ENCODE measurements around the gene ZNF804B.

Gene ZNF804B

DNA sequence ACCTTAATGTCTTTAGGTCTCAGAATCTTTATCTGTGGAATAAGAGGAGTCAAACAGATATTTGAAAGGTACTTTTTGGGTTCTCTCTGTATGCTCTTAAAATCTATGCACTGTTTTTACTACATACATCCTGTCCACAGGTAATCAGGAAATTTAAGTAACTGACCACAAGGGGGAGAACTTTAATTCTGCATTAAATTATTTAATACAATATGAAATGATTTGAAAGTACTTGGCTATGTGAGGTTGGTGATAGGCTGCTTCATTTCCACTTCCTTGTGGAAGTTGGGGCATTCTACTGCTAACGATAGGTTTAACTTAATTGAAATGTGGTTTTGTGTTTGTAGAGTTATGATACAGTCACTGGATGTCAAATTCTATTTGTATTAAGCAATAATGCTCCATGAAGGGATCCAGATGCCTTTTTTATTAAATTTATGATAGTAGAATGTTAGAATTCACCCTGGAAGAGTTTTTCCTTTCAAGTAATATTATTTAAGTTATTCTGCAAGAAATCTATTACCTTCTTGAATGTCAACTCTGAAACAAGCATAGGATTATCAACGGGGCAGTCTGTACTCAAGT, 30.1 kb downstream of the ZNF804B start:
- peak; percentile 44 for DNase-seq (ENCODE audit: low read depth)
- TF ChIP-seq, protein P1, sequence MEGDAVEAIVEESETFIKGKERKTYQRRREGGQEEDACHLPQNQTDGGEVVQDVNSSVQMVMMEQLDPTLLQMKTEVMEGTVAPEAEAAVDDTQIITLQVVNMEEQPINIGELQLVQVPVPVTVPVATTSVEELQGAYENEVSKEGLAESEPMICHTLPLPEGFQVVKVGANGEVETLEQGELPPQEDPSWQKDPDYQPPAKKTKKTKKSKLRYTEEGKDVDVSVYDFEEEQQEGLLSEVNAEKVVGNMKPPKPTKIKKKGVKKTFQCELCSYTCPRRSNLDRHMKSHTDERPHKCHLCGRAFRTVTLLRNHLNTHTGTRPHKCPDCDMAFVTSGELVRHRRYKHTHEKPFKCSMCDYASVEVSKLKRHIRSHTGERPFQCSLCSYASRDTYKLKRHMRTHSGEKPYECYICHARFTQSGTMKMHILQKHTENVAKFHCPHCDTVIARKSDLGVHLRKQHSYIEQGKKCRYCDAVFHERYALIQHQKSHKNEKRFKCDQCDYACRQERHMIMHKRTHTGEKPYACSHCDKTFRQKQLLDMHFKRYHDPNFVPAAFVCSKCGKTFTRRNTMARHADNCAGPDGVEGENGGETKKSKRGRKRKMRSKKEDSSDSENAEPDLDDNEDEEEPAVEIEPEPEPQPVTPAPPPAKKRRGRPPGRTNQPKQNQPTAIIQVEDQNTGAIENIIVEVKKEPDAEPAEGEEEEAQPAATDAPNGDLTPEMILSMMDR (IDR thresholded peaks at IDR 0.05; ENCODE audit: insufficient read depth, low read depth, low read length, missing control alignments): peak; percentile 44
- H3K4me3 ChIP-seq (ENCODE audit: low read length): no peak overlapping the region

DNA sequence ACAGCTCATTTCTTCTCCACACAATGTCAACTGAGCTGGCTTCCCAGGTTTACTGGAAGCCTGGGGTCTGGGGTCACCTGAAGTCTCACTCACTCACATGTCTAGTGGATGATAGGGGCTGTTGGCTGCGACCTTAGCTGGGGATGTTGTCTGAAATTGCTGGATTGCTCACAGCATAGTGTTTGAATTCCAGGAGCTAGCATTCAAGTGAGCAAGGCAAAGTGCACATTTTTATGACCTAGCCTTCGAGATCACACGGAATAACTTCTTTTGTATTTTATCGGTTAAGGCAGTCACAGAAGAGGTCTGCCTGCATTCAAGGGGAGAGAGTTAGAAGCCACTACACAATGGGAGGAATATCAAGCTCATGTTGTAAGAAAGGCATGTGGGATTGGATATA, 32.4 kb downstream of the ZNF804B start:
- TF ChIP-seq, protein P1 (IDR thresholded peaks at IDR 0.05; ENCODE audit: insufficient read depth, low read depth, low read length, missing control alignments): no peak
- no peak overlapping the region for H3K4me3 ChIP-seq (ENCODE audit: low read length)
- DNase-seq (ENCODE audit: low read depth): no peak

DNA sequence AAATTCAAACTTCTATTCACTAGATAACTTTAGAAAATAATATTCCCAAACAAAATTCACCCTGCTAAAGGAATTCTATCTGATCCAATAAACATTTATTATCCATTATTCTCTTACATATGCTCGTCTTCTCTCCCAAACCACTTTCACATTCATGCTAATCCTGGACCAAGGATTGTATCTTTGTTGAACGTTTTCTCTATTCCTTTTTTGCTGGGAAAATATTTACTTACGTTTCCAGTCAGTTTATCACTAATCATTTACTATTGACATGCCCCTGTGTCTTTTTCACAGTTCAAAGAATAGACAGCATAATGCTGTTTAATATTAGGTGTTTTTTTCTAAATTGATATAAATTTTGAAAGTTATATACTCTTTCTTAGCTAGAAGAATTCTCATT, 32.9 kb downstream of the ZNF804B start:
- TF ChIP-seq, protein P1 (IDR thresholded peaks at IDR 0.05; ENCODE audit: insufficient read depth, low read depth, low read length, missing control alignments): no peak
- no peak overlapping the region for H3K4me3 ChIP-seq (ENCODE audit: low read length)
- DNase-seq (ENCODE audit: low read depth): no peak

DNA sequence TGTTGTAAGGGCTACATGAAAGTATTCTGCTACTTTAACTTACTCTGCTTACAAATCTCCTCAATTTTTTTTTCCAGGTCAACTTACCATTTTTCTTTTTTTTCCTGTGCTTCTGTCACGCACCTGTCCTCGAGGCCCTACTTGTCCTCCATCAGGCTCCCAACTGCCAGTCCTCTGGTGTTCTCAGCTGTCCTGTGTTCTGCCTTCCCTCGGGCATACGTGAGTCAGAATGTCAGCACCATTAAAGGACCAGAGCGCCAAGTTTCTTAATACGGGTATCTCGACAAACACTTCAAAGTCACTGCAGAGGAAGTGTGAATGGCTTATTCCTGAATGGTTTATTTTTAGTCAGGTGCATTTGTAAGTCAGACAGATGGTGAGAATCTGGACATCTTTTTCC, 36.1 kb downstream of the ZNF804B start, which contains the start of gene TEX47:
TEX47 (minus strand) TSS at position 185 of the 400 bp plus-strand sequence. CDS start 795 bp downstream, outside the sequence.
- TF ChIP-seq, protein P1 (IDR thresholded peaks at IDR 0.05; ENCODE audit: insufficient read depth, low read depth, low read length, missing control alignments): no peak
- H3K4me3 ChIP-seq (ENCODE audit: low read length): no peak within 1 kb of the TSS
- peak; percentile 2 for DNase-seq (ENCODE audit: low read depth)

DNA sequence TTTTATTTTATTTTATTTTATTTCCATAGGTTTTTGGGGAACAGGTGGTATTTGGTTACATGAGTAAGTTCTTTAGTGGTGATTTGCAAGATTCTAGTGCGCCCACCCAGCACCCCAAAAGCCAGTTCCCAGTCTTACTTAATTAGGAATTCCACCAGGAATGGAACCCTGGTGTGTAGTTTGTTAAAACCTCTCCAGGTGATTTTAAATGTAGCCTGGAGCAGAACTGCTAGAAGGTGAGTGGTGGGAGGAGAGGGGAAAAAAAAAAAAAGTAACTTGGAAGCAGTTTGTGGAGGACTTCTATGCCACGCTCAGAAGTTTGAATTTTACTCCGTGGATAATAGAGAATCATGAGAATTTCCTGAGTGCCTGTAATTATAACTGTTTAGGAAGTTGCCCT, 41.5 kb downstream of the ZNF804B start:
- DNase-seq (ENCODE audit: low read depth): no peak
- no peak overlapping the region for H3K4me3 ChIP-seq (ENCODE audit: low read length)
- TF ChIP-seq, protein P1 (IDR thresholded peaks at IDR 0.05; ENCODE audit: insufficient read depth, low read depth, low read length, missing control alignments): no peak

DNA sequence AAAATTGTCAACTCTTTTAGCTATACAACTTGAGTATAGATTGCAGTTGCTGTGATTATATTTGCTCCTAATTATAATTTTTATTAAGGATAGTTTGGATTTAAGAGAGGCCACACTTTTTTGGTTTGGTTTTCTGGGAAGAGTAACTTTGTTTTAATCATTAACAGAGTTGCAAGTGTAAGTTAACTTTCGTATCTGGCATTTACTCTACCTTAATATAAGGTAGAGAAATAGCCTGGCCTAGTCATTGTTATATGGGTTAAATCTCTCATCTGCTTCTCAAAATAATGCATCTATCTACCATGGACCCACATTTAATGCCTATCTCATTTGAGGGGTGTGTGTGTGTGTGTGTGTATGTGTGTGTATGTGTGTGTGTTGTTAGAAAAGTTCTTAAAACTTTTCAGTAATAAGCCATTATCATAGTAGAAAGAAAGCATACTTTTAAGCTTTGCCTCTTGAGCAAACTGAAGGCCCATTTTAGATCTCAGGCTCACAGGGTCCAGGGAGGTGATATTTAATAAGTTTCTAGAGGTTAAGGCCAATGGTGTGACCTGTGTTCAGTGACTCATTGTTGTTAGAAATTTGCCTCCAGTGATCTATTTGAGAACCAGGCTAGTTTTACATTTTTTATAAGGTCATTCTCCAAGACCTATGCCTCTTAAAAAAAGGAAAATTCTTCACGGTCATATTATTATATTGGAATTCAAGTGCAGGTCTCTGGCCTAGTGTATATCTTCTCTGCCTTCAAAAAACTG, 47.0 kb downstream of the ZNF804B start:
- TF ChIP-seq, protein P1 (IDR thresholded peaks at IDR 0.05; ENCODE audit: insufficient read depth, low read depth, low read length, missing control alignments): no peak
- no peak for DNase-seq (ENCODE audit: low read depth)
- no peak overlapping the region for H3K4me3 ChIP-seq (ENCODE audit: low read length)

All from epithelial cell of esophagus (primary cell).